ENCODE data around the gene VAV2.

The VAV2 gene

GRCh38 chr9:133855371-133855770 lies 136.8 kb downstream of the VAV2 start:
- no peak overlapping the region for H3K4me3 ChIP-seq (ENCODE audit: control insufficient read depth, low read depth, low read length)
- no peak for DNase-seq (ENCODE audit: low read depth)
- TF ChIP-seq CTCF (conservative IDR thresholded peaks at IDR 0.05; ENCODE audit: control insufficient read depth, insufficient read depth, low read depth, low read length), result no peak

- TF ChIP-seq CTCF (conservative IDR thresholded peaks at IDR 0.05; ENCODE audit: control insufficient read depth, insufficient read depth, low read depth, low read length), result no peak
- no peak for DNase-seq (ENCODE audit: low read depth)
- no peak overlapping the region for H3K4me3 ChIP-seq (ENCODE audit: control insufficient read depth, low read depth, low read length)
These were observed 137.4 kb downstream of the VAV2 start for GRCh38 chr9:133854765-133855164.

GRCh38 chr9:133854048-133854447 lies 138.1 kb downstream of the VAV2 start:
- TF ChIP-seq CTCF (conservative IDR thresholded peaks at IDR 0.05; ENCODE audit: control insufficient read depth, insufficient read depth, low read depth, low read length), result no peak
- DNase-seq (ENCODE audit: low read depth), result no peak
- no peak overlapping the region for H3K4me3 ChIP-seq (ENCODE audit: control insufficient read depth, low read depth, low read length)

GRCh38 chr9:133853331-133853730 lies 138.8 kb downstream of the VAV2 start:
- no peak overlapping the region for H3K4me3 ChIP-seq (ENCODE audit: control insufficient read depth, low read depth, low read length)
- DNase-seq (ENCODE audit: low read depth), result no peak
- no peak for TF ChIP-seq CTCF (conservative IDR thresholded peaks at IDR 0.05; ENCODE audit: control insufficient read depth, insufficient read depth, low read depth, low read length)

GRCh38 chr9:133852431-133852830 lies 139.7 kb downstream of the VAV2 start:
- no peak for DNase-seq (ENCODE audit: low read depth)
- no peak overlapping the region for H3K4me3 ChIP-seq (ENCODE audit: control insufficient read depth, low read depth, low read length)
- TF ChIP-seq CTCF (conservative IDR thresholded peaks at IDR 0.05; ENCODE audit: control insufficient read depth, insufficient read depth, low read depth, low read length), result no peak

- DNase-seq (ENCODE audit: low read depth), result no peak
- H3K4me3 ChIP-seq (ENCODE audit: control insufficient read depth, low read depth, low read length), result no peak overlapping the region
- TF ChIP-seq CTCF (conservative IDR thresholded peaks at IDR 0.05; ENCODE audit: control insufficient read depth, insufficient read depth, low read depth, low read length), result no peak
These were observed 140.4 kb downstream of the VAV2 start for GRCh38 chr9:133851693-133852092.

GRCh38 chr9:133850937-133851336 lies 141.2 kb downstream of the VAV2 start:
- H3K4me3 ChIP-seq (ENCODE audit: control insufficient read depth, low read depth, low read length), result no peak overlapping the region
- TF ChIP-seq CTCF (conservative IDR thresholded peaks at IDR 0.05; ENCODE audit: control insufficient read depth, insufficient read depth, low read depth, low read length), result no peak
- no peak for DNase-seq (ENCODE audit: low read depth)

Data from fibroblast of mammary gland (primary cell).